IPS DF 6.9 (cell line): ENCODE measurements around the gene KIF26A.
A peak's percentile ranks its signal among the peaks of the same experiment; 100 is the strongest.

Source experiments
- DNase-seq: peaks from one replicate; pipeline ENCODE4 v3.0.0-alpha.2; 2013; ENCODE audit warnings: low read depth, low spot score
- H3K27ac ChIP-seq: one replicate; pipeline ENCODE4 v1.5.1; 2013; ENCODE audit warnings: low read length, control low read depth
- H3K27me3 ChIP-seq: 2 replicates; pipeline ENCODE4 v1.6.1; 2013; ENCODE audit warnings: mild to moderate bottlenecking, low read length; ENCODE audit not compliant: control insufficient read depth, insufficient read depth
- H3K36me3 ChIP-seq: 2 replicates; pipeline ENCODE4 v1.6.1; 2013; ENCODE audit warnings: low read length; ENCODE audit not compliant: control insufficient read depth, insufficient read depth
- H3K4me1 ChIP-seq: 2 replicates; pipeline ENCODE4 v1.6.1; 2013; ENCODE audit warnings: low read length; ENCODE audit not compliant: control insufficient read depth, insufficient read depth
- H3K4me3 ChIP-seq: 2 replicates; pipeline ENCODE4 v1.5.1; 2013; ENCODE audit warnings: mild to moderate bottlenecking, low read length
- H3K9me3 ChIP-seq: 2 replicates; pipeline ENCODE4 v1.6.1; 2013; ENCODE audit warnings: low read length, inconsistent platforms; ENCODE audit not compliant: control insufficient read depth, insufficient read depth
- WGBS: extraction: QIAGEN DNeasy Blood & Tissue Kit; methylation state at CpG from one replicate; pipeline ENCODE4 v1.1.7; 2013; ENCODE audit warnings: mixed read lengths, missing lambda C conversion rate; ENCODE audit not compliant: insufficient read length, insufficient coverage; 5-methylcytosine and 5-hydroxymethylcytosine counted together

The KIF26A gene

DNA sequence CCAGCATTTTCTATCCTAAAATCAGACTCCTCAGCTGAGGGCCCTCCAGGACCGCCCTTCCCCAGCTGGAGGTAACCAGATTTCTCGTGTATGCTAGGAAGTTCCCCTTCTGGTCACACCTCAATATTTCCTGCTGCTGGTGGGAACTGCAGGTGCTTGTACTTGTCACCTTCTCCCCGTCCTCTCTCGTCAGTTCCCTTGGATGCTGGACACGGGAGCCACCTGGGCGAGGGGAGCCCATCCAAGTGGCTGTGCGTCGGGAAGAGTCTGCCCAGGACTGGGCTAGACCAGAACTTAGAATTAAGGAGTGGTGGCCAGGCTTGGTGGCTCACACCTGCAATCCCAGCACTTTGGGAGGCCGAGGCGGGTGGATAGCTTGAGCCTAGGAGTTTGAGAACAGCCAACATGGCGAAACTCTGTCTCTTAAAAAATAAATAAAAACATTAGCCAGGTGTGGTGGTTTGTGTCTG, 23.2 kb upstream of the KIF26A start:
- H3K27me3 ChIP-seq = peaks cover 12% of the 10 kb centered on the region; the same call in 1 of the 2 replicates
- no CpG with 5 or more reads among the region's 11 CpGs for WGBS

DNA sequence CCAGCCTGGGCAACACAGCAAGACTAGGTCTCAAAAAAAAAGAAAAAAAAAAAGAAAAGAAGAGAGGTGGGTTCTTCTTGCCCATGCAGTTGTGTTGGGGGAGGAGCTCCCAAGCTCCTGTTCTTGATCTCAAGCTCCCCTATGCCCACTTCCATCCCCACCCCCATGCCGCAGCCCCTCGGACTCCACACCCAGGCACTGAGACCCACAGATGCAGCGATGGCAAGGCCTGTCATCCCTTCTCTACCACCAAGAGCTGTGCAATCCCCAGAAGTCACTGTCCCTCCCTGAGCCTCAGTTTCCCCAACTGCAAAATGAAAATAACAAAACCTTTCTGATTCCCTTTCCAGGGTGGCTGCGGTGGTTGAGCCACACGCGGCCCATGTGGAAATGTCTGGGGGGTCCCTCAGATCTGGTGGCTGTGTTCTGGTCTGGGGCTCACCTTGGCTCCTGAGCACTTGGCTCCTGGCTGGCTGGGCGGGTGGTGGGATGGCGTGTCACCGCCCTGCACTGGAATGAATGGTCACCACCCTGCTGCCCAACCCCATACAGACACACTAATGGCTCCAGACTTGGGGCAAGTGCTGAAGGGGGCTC, 22.6 kb upstream of the KIF26A start:
- DNase-seq = no peak
- Histone ChIP-seq H3K4me1 (peaks cover 2% of the 10 kb centered on the region; the same call in 1 of the 2 replicates), H3K9me3 (no peaks in the 10 kb centered on the region), H3K4me3 (no peak overlapping the region), H3K27ac (no peak overlapping the region), H3K36me3 (no peaks in the 10 kb centered on the region), H3K27me3 (peaks cover 12% of the 10 kb centered on the region; the same call in 1 of the 2 replicates)
- no CpG with 5 or more reads among the region's 9 CpGs for WGBS

More for the DNA sequence above, 23.2 kb upstream of the KIF26A start:
- no peaks in the 10 kb centered on the region for H3K9me3 ChIP-seq
- peaks cover 2% of the 10 kb centered on the region for H3K4me1 ChIP-seq
- no peak overlapping the region for H3K4me3 ChIP-seq
- no peak for DNase-seq
- H3K36me3 ChIP-seq = no peaks in the 10 kb centered on the region
- H3K27ac ChIP-seq = no peak overlapping the region

DNA sequence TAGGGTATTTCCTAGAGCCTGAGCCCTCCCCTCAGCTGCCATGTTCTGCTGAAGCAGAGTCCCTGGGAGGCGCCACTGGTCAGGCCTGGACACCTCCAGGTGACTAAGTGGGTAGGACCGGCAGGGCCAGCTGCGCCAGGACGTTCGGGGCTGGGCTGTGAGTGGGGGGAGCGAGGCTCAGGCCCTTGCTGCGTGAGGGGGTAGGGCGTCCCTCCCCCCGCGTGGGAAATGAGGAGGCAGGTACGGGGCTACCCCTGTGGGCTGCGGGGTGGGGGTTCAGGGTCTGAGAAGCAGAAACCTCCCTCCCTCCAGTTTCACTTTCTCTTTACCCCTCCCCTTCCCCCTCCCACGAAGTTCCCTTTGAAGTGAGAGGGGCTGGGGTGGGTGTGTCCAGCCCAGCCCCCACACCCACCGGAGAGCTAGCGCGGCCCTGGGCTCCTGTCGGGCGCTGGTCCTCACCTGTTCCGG, 22.1 kb upstream of the KIF26A start:
- Histone ChIP-seq H3K9me3 (no peaks in the 10 kb centered on the region), H3K27ac (no peak overlapping the region), H3K36me3 (no peaks in the 10 kb centered on the region), H3K4me1 (peaks cover 2% of the 10 kb centered on the region; the same call in 1 of the 2 replicates), H3K27me3 (peaks cover 12% of the 10 kb centered on the region; the same call in 1 of the 2 replicates), H3K4me3 (peak overlapping the region; percentile 36; the same call in 1 of the 2 replicates)
- no CpG with 5 or more reads among the region's 19 CpGs for WGBS
- no peak for DNase-seq

DNA sequence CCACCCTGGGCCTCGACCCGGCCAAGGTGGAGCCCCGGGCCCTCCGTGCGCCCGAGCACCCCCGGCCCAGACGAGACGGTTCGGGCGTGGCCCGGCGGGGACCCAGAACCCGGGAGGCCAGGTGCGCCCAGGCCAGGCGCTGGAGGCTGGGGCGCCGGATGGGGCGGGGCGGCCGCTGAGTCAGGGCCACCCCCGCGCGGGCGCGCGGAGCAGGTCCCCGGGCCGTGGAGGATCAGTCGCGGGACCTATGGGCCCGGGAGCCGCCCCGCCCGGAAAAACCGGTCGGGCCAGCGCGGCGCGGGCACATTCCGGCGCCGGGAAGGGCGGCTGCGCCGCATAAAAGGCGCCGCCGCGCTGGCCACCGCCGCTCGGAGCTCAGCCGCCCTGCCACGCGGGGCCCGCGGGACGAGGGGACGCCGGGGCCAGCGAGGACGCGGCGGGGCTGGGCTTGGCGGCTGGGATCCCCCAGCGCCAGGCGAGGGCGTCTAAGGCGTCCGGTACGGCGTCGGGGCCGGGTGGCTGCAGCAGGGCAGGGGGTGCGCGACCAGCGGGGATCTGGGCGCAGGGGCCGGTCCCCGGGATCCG, 21.5 kb upstream of the KIF26A start:
- H3K36me3 ChIP-seq = no peaks in the 10 kb centered on the region
- DNase-seq = no peak
- H3K4me1 ChIP-seq = peaks cover 2% of the 10 kb centered on the region; the same call in 1 of the 2 replicates
- no CpG with 5 or more reads among the region's 83 CpGs for WGBS
- H3K9me3 ChIP-seq = no peaks in the 10 kb centered on the region
- peak overlapping the region; percentile 36; the same call in 1 of the 2 replicates for H3K4me3 ChIP-seq
- no peak overlapping the region for H3K27ac ChIP-seq
- peaks cover 12% of the 10 kb centered on the region; the same call in 1 of the 2 replicates for H3K27me3 ChIP-seq

DNA sequence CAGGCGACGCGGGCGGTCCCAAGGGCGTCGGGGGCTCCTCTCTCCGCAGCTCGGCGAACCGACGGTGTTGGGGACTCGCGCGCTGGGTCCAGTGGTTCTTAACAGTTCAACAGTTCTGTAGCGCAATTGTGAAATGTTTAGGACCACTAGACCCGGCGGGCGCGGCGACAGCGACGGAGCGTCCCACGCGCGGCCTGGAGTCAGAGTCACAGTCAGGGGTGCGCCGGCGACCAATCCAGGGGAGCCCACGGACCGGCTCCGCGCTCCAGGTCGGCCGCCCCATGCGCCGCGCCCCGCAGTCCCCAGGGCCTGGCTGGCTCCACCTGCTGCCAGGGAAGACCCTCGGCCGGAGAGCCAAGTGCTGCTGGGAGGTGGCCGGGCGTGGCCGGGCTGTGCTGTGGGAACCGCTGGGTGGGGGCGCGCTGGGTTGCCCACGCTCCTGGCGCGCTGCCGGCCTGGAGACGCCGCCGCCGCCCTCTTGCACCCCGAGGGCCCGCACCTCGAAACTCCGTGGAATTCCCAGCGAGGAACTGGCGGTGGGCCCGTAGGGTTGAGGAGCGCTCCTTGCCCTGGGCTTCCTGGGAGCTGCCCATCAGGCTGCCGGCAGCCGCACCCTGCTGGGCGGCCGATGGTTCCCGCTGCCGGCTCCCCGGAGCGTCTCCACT, 20.9 kb upstream of the KIF26A start:
- Histone ChIP-seq H3K4me1 (peaks cover 2% of the 10 kb centered on the region; the same call in 1 of the 2 replicates), H3K9me3 (no peaks in the 10 kb centered on the region), H3K4me3 (peak overlapping the region; percentile 36; the same call in 1 of the 2 replicates), H3K27ac (no peak overlapping the region), H3K27me3 (peaks cover 12% of the 10 kb centered on the region; the same call in 1 of the 2 replicates), H3K36me3 (no peaks in the 10 kb centered on the region)
- no peak for DNase-seq
- no CpG with 5 or more reads among the region's 71 CpGs for WGBS

DNA sequence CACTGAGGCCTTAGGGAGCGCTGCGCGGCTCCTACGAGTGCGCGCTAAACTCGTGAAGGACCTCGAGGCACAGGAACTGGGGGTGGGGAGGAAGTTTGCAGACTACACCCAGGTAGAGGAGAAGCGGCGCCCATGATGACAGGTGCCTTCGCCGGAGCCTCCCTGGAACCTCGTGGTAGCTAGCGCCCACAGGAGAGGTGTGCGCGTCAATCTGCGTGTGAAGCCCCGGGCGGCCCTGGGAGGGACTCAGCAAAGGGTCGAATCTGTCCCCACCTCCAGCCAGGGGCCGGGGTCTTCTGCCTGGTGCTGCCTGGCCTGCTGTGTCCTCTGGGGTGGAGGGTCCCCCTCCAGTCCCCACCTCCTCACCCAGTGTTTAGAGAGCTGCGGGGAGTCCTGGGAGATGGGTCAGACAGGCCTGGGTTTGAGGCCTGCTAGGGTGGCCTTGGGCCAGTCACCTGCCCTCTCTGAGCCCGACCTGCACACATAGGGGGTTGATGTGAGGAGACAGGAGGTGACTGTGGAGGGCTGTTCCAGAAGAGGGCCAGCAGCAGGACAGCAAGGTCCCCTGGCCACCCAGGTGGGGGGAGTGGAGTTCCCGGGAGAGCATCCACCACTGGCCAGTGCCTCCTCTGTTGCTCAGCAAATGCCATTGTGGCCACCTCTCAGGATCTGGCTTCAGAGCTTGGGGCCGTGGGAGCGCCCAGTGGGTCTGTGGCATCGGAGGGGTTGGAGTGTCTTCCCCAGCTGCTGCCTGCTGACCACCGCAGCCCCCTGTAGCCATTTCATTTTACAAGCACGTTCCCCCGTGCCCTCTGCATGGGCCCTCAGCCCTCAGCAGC, 20.2 kb upstream of the KIF26A start:
- H3K4me3 ChIP-seq = no peak overlapping the region
- H3K36me3 ChIP-seq = no peaks in the 10 kb centered on the region
- WGBS = no CpG with 5 or more reads among the region's 30 CpGs

DNA sequence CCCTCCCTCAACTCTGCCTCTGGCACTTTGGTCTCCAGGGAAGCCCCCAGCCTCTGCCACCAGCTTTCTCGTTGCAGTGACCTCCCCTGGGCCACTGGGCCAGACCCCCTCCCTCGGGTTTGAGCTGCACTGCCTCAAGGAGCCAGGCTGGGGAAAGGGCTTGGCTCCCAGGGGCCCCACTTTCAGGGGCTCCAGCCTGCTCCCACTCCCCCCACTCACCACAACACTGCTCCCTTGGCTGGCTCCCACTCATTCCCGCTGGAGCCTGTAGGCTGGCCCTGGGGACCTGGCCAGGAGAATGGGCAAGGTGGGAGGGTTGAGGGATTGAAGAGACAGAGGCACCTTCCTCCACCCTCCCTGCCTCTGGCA, 19.3 kb upstream of the KIF26A start:
- no peak for DNase-seq
- no peak overlapping the region for H3K4me3 ChIP-seq
- no peaks in the 10 kb centered on the region for H3K9me3 ChIP-seq
- H3K27me3 ChIP-seq = peaks cover 12% of the 10 kb centered on the region; the same call in 1 of the 2 replicates
- no CpG with 5 or more reads among the region's 3 CpGs for WGBS
- H3K36me3 ChIP-seq = no peaks in the 10 kb centered on the region
- H3K4me1 ChIP-seq = peaks cover 2% of the 10 kb centered on the region; the same call in 1 of the 2 replicates
- H3K27ac ChIP-seq = no peak overlapping the region

More for the DNA sequence above, 20.2 kb upstream of the KIF26A start:
- Histone ChIP-seq H3K27ac (no peak overlapping the region), H3K27me3 (peaks cover 12% of the 10 kb centered on the region; the same call in 1 of the 2 replicates), H3K4me1 (peaks cover 2% of the 10 kb centered on the region; the same call in 1 of the 2 replicates), H3K9me3 (no peaks in the 10 kb centered on the region)
- DNase-seq = no peak

DNA sequence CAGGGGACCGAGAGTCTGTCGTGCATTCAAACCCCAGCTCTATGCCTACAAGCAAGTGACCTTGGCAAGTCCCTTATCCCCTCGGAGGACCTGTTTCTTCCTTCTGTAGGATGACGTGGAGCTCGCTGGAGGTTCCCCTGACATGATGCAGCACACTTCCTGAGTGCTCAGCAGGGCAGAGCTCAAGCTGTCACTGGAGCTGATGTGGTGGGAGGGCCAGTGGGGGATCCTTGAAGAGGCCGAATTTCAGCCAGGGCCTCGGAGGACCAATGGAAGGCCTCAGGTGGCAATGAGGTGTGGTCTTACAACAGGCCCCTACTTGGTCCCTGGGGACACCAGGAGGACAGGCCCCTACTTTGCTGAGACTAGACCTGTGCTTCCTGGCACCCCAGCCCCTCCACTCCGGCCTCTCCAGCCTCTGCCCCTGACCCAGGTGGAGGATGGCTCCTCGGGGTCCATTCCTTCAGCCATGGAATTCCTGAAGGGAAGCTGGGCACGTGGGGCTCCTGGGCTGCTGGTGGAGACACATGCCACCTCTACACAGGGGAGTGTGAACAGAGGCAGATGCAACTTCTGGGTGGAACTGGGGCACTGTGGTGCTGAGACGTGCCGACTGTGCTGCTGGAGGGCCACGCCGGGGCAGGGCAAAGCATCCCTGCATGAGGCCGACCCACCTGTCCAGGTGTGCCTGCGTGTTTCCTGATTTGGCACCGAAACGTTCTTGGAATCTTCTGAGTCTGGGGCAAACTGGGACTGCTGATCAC, 18.7 kb upstream of the KIF26A start:
- no peak for DNase-seq
- no CpG with 5 or more reads among the region's 18 CpGs for WGBS

DNA sequence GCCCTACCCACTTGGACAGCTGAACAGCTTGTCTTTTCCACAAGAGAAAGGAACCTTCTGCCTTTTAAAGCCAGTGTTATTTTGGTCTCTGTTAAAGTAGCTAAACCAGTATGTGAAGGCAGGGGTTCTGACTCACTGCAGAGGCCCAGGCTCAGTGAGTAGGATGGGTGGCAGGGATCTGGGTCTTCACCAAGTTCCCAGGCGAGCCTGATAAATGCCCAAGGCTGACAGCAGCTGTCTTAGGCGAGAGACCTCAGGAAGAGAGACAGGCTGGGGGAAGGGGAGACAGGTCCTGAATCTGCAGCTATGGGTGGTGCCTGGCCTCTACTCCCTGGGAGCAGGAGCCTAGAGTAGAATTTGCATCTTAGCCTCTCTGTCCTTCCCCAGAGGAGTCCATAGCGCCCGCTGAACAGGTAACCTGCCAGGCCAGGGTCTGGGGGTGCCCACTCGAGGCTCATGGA, 18.1 kb upstream of the KIF26A start:
- no peak for DNase-seq
- no peak overlapping the region for H3K4me3 ChIP-seq
- no CpG with 5 or more reads among the region's 5 CpGs for WGBS
- peaks cover 2% of the 10 kb centered on the region; the same call in 1 of the 2 replicates for H3K4me1 ChIP-seq
- peaks cover 12% of the 10 kb centered on the region; the same call in 1 of the 2 replicates for H3K27me3 ChIP-seq
- no peaks in the 10 kb centered on the region for H3K9me3 ChIP-seq
- H3K27ac ChIP-seq = no peak overlapping the region
- H3K36me3 ChIP-seq = no peaks in the 10 kb centered on the region

More for the DNA sequence above, 18.7 kb upstream of the KIF26A start:
- H3K4me1 ChIP-seq = peaks cover 2% of the 10 kb centered on the region; the same call in 1 of the 2 replicates
- H3K27me3 ChIP-seq = peaks cover 12% of the 10 kb centered on the region; the same call in 1 of the 2 replicates
- no peaks in the 10 kb centered on the region for H3K36me3 ChIP-seq
- no peak overlapping the region for H3K4me3 ChIP-seq
- H3K27ac ChIP-seq = no peak overlapping the region
- H3K9me3 ChIP-seq = no peaks in the 10 kb centered on the region
